ENCODE results near the gene ZSCAN25.
"Not testable (repeated sequence)": the region's sequence is repeated elsewhere in the genome, so short reads cannot be mapped to it uniquely, and the experiment has no call there.

The ZSCAN25 gene

DNA sequence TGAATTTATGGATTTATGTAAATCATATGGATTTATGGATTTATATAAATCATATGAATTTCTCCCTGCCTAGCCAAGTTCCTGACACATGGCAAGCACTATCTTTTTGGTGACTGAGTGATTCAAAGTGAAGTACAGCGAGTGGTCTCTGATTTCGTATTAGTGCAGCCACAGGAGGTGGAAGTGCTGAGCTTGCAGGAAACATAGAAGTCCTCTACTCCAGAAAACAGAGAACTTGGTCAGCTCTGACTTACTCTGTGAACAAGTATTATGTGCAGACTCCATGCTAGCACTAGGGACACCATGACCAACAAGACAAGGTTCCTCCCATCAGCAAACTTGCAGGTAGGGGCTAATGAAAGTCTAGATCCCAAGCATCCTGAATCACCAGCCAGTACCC is 34.5 kb downstream of the ZSCAN25 start:
- DNase-seq: no peak

DNA sequence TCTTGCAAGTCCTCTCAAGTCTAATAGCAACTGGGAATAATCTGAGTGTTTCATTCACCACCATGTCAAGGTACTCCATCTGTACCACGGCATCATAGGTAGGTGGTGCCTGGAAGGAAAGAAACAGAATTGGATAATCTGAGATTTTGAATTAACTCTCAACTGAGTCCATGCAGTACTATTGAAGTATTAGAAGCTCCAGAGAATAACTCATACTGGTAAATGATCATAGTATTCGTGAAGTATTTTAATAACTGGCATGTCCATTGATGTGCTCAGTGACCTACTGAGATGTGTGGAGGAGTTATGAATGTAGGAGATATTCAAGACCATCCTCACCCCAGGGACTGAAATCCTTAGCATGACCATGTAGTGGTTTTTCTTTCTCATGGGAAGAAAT is 35.9 kb downstream of the ZSCAN25 start:
- no peak for DNase-seq

- not testable (repeated sequence) for DNase-seq
These were observed 36.5 kb downstream of the ZSCAN25 start for GRCh38 chr7:99653269-99653668.

- no peak for DNase-seq
These were observed 37.0 kb downstream of the ZSCAN25 start for GRCh38 chr7:99653754-99654153.

DNA sequence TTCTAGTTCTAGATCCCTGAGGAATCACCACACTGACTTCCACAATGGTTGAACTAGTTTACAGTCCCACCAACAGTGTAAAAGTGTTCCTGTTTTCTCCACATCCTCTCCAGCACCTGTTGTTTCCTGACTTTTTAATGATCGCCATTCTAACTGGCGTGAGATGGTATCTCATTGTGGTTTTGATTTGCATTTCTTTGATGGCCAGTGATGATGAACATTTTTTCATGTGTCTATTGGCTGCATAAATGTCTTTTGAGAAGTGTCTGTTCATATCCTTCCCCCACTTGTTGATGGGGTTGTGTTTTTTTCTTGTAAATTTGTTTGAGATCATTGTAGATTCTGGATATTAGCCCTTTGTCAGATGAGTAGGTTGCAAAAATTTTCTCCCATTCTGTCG is 37.9 kb downstream of the ZSCAN25 start:
- not testable (repeated sequence) for DNase-seq

DNA sequence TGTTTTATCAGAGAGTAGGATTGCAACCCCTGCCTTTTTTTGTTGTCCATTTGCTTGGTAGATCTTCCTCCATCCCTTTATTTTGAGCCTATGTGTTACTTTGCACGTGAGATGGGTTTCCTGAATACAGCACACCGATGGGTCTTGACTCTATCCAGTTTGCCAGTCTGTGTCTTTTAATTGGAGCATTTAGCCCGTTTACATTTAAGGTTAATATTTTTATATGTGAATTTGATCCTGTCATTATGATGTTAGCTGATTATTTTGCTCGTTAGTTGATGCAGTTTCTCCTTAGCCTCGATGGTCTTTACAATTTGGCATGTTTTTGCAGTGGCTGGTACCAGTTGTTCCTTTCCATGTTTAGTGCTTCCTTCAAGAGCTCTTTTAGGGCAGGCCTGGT is 41.1 kb downstream of the ZSCAN25 start:
- not testable (repeated sequence) for DNase-seq

GRCh38 chr7:99665312-99666012 is 48.7 kb downstream of the ZSCAN25 start:
- no peak for DNase-seq

DNA sequence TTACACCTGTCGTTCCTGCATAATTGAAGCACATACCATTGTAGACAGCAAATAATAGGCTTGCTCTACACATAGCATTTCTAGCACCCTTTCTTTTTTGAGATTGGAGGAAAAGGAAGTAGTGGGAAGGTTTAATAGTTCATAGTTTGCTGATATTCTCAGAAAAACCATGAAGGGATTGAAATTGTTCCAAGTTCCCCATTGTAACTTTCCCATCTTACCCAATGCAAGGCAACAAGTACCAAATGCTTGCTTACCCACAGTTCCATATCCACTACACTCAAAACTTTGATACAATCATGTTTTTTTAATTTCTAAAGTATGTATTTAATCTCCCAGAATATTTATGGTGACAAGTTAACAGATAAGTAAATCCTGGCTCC is 49.3 kb downstream of the ZSCAN25 start:
- DNase-seq: no peak

DNA sequence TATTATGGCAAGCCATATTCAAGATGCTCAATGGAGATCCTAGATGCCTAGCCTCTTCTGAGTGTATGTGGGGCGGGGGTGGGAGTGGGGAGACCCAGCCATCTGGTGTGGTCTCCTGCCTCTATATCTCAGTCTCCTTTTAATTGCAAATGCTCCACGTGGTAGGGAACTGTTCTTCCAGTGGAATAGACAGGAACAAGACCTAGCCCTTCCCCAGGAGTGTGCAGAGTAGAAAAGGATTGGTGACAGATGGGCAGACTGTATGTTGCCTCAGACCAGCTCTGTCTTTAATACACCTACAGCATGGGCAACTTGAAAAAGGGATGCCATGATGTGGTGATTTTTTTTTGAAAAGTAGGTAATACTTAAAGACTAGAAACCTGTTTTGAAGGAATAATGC is 50.4 kb downstream of the ZSCAN25 start:
- no peak for DNase-seq

GRCh38 chr7:99668541-99668940 is 51.8 kb downstream of the ZSCAN25 start:
- DNase-seq: no peak

DNA sequence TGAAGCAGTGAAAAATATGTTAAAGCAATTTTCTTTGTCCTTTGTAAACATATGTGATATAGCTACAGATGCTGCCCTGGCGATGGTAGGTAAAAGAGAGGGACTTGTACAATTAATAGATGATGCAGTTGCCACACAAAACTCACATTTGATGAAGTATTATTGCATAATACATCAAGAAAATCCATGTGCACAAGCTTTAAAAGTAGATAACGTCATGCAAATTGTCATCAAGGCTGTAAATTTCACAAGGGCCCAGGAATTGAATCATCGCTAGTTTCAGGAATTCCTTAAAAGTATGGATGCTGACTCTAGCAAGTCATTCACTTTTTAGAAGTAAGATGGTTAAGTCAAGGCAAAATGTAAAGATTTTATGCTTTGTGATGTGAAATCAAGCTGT is 53.0 kb downstream of the ZSCAN25 start:
- no peak for DNase-seq

DNA sequence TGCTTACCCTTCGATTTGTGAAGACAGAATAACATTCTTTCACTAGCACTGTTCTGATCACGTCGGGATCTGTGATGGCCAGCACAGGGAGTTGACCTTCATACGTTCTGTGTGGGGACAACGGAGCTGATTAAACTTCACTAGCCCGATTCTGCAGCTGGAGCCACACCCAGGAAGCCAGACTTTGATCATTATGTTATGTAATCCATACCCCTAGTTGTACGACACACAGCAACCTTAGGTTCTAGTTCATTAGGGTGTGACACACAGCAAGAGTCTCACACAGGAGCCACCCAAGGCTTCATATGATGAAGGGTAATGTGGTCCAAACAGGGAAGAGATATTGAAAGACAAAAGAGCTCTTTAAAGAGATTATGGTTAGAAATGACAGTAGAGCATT is 55.8 kb downstream of the ZSCAN25 start:
- DNase-seq: no peak

GRCh38 chr7:99674995-99675742 is 58.4 kb downstream of the ZSCAN25 start:
- DNase-seq: no peak

- no peak for DNase-seq
These were observed 60.4 kb downstream of the ZSCAN25 start for GRCh38 chr7:99677013-99677647.

- no peak for DNase-seq
These were observed 60.9 kb downstream of the ZSCAN25 start for GRCh38 chr7:99677648-99678045.

DNA sequence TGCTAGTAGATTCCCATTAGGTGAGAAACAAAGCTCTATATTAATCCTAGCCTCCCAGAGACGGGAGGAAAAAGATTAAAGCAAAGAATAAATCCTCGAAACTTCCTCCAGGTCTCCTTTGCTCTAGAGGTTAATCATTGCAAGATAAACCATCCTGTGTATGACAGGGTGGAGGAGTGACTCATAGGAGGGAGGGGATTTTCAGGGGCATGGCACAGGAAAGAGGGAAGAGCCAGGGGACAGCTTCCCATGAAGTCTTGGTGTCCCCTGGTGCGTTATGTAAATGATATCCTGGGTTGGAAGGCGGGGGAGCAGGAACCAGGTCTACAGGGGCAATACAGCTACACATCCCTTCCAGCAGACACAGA is 62.3 kb downstream of the ZSCAN25 start:
- DNase-seq: no peak

DNA sequence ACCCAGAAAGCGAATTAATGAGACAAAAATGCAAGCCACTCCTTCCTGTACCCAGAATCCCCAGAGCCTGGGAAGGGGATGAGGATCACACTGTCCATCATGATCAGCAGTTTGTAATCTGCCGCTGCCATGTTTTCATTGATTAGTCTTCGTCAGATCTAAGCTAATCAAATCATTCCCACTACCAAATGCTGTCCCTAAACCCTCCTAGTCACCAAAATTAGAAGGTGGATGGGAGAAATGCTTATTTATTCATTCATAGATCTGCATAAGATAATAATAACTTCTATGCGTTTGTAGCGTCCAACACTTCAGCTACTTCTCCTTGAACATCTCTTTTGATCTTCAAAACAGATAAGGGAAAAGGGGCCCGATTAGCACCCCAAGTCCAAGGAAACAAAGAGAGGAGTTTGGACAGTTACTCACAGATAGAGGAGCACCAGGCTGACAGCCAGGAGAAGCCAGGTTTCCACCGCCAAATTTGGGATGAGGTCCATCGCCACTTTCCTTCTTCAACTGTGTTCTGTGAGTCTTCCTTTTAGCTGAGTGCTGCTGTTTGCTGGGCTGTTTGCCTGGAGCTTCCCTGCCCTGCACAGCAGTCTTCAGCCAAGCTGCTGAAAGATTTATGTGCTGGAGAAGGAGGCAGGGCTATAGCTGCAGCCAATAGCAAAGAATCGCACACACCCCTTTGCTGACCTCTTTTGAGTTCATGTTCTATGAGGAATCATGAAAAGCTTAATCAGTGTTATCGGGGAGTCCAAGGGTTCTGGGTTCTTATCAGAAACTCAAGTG is 62.9 kb downstream of the ZSCAN25 start, which contains the start of gene CYP3A5:
TSS of gene CYP3A5 (minus strand) at position 597 of the 792 bp plus-strand sequence. CDS start at position 497, 100 bp downstream.
- no peak for DNase-seq
